HCT116 (cell line): ENCODE results near the gene MAPK1. TPM values are rescaled to one million over a fixed set of nuclear protein-coding genes. Genes with fewer than 3 reads are reported as not detected.
"Not testable (repeated sequence)": the region's sequence is repeated elsewhere in the genome, so short reads cannot be mapped to it uniquely, and the experiment has no call there.

Experiments
- ATAC-seq: fragments of 200-7000 bp; cut with Tn5 transposase; 2 replicates; pipeline ENCODE4 v1.9.1; 2020; ENCODE audit warnings: mild to moderate bottlenecking, moderate library complexity
- BruUV-seq: library from RNA; stranded (reverse); fragments of 400-500 nt; replicated peaks from 2 replicates; lab custom pipeline; 2021; lab: Mats Ljungman, UMichigan
- CTCF ChIA-PET: fragments of 300-600 bp; sonication (Branson Sonifier 250); formaldehyde crosslinking; loops from one replicate; lab custom pipeline; 2021; ENCODE audit warnings: antibody characterized with exemption; lab: Charles Lee
- POLR2A ChIA-PET: fragments of 300-600, 350-600 bp; sonication (Branson Sonifier 250); formaldehyde crosslinking; loops from one replicate; lab custom pipeline; 2021; ENCODE audit warnings: antibody characterized with exemption; lab: Charles Lee
- RAD21 ChIA-PET, 2 experiments: fragments of 300-600 bp; sonication (Branson Sonifier 250); formaldehyde crosslinking; loops; one replicate each; lab custom pipeline; 2023; ENCODE audit warnings: low total read pairs in 2 of 2; ENCODE audit not compliant: uncharacterized antibody in 2 of 2, unreplicated experiment in 2 of 2, low non-redundant PET in 1 of 2; lab: Charles Lee
- DNase-seq: peaks from one replicate; pipeline ENCODE4 v3.0.0-alpha.2; 2010; ENCODE audit warnings: low read depth, low spot score
- H2AFZ ChIP-seq: fragments of 200-600 bp; shearing (Covaris generic), sonication (generic); 2 replicates; pipeline ENCODE4 v1.6.1; 2017; ENCODE audit warnings: low read depth, mixed run types, mixed read lengths, antibody characterized with exemption, low read length; ENCODE audit not compliant: poor library complexity, severe bottlenecking
- H3K27ac ChIP-seq: 2 replicates; pipeline ENCODE4 v1.5.1; 2012; ENCODE audit warnings: low read depth, low read length
- H3K27me3 ChIP-seq: fragments of 200-600 bp; sonication (generic); 2 replicates; pipeline ENCODE4 v1.6.1; 2016; ENCODE audit warnings: mixed run types, low read length, mixed read lengths; ENCODE audit not compliant: insufficient read depth
- H3K36me3 ChIP-seq, 2 experiments: fragments of 200-500 bp in 1 of 2; fragments of 200-600 bp in 1 of 2; sonication (Bioruptor generic) in 1 of 2; sonication (generic) in 1 of 2; 2 replicates each; pipeline versions ENCODE4 v1.5.1 to v1.6.1; 2014 to 2016; ENCODE audit warnings: low read length in 2 of 2, inconsistent platforms in 1 of 2, mixed read lengths in 1 of 2, mixed run types in 1 of 2; ENCODE audit not compliant: insufficient read depth in 2 of 2, control insufficient read depth in 1 of 2
- H3K4me1 ChIP-seq, 2 experiments: fragments of 200-600 bp in 1 of 2; sonication (generic) in 1 of 2; 2 replicates each; pipeline versions ENCODE4 v1.5.1 to v1.6.1; 2012 to 2017; ENCODE audit warnings: low read length in 2 of 2, inconsistent platforms in 1 of 2, mild to moderate bottlenecking in 1 of 2, mixed read lengths in 1 of 2, mixed run types in 1 of 2, moderate library complexity in 1 of 2; ENCODE audit not compliant: insufficient read depth in 2 of 2, control insufficient read depth in 1 of 2
- H3K4me2 ChIP-seq: fragments of 200-600 bp; sonication (generic); 2 replicates; pipeline ENCODE4 v1.6.1; 2017; ENCODE audit warnings: mixed run types, low read length, mixed read lengths
- H3K4me3 ChIP-seq, 2 experiments: fragments of 200-600 bp in 1 of 2; sonication (generic) in 1 of 2; replicated peaks in 1 of 2; 2 replicates each; pipeline ENCODE4 v1.5.1; 2011 to 2016; ENCODE audit warnings: low read length in 2 of 2, control low read depth in 1 of 2, low read depth in 1 of 2, mild to moderate bottlenecking in 1 of 2, mixed read lengths in 1 of 2, mixed run types in 1 of 2
- H3K79me2 ChIP-seq: fragments of 200-600 bp; sonication (generic); 2 replicates; pipeline ENCODE4 v1.6.1; 2017; ENCODE audit warnings: mild to moderate bottlenecking, mixed run types, low read length, moderate library complexity, mixed read lengths; ENCODE audit not compliant: insufficient read depth
- H3K9ac ChIP-seq: fragments of 200-600 bp; sonication (generic); 2 replicates; pipeline ENCODE4 v1.6.1; 2016; ENCODE audit warnings: low read length, mixed read lengths
- H3K9me2 ChIP-seq: fragments of 200-600 bp; sonication (generic), shearing (Covaris generic); 2 replicates; pipeline ENCODE4 v1.6.1; 2017; ENCODE audit warnings: mixed run types, mild to moderate bottlenecking, moderate library complexity; ENCODE audit not compliant: insufficient read depth
- H3K9me3 ChIP-seq, 2 experiments: fragments of 200-500 bp in 1 of 2; fragments of 200-600 bp in 1 of 2; sonication (Bioruptor generic) in 1 of 2; sonication (generic) in 1 of 2; 2 replicates each; pipeline ENCODE4 v1.6.1; 2014 to 2017; ENCODE audit warnings: low read length in 2 of 2, mixed read lengths in 2 of 2, inconsistent platforms in 1 of 2, low read depth in 1 of 2, mild to moderate bottlenecking in 1 of 2, mixed run types in 1 of 2, moderate library complexity in 1 of 2; ENCODE audit not compliant: control insufficient read depth in 1 of 2, insufficient read depth in 1 of 2
- H4K20me1 ChIP-seq: fragments of 200-600 bp; sonication (generic), shearing (Covaris generic); 2 replicates; pipeline ENCODE4 v1.6.1; 2017; ENCODE audit warnings: mixed run types, mild to moderate bottlenecking, moderate library complexity; ENCODE audit not compliant: insufficient read depth
- CBX3 ChIP-seq: IDR thresholded peaks from 2 replicates; pipeline ENCODE4 v1.6.1; 2012; ENCODE audit warnings: low read depth
- ELF1 ChIP-seq: IDR thresholded peaks from 2 replicates; pipeline ENCODE4 v1.6.1; 2012; ENCODE audit warnings: low read depth, borderline replicate concordance
- EZH2phosphoT487 ChIP-seq: fragments of 200-600 bp; IDR thresholded peaks from 2 replicates; pipeline ENCODE4 v1.6.1; 2018; ENCODE audit warnings: antibody characterized with exemption, borderline replicate concordance
- RAD21 ChIP-seq: IDR thresholded peaks from 2 replicates; pipeline ENCODE4 v1.6.1; 2012; ENCODE audit warnings: low read depth, mild to moderate bottlenecking
- SIN3A ChIP-seq: IDR thresholded peaks from 2 replicates; pipeline ENCODE4 v1.6.1; 2012; ENCODE audit warnings: low read depth
- SRF ChIP-seq: IDR thresholded peaks from 2 replicates; pipeline ENCODE4 v1.6.1; 2012; ENCODE audit warnings: low read depth
- ZFX ChIP-seq: fragments of 450-650 bp; IDR thresholded peaks from 2 replicates; pipeline ENCODE4 v1.6.1; 2017
- intact Hi-C: fragments of 100-400 bp; cut with micrococcal nuclease; formaldehyde crosslinking; loops from 2 replicates; pipeline ENCODE4 v1.10.0; 2022
- total RNA-seq: library from RNA; stranded (reverse); gene quantifications from one replicate; pipeline ENCODE4 v1.2.1, GENCODE V29; 2021; ENCODE audit not compliant: unreplicated experiment
- TF ChIP-seq, protein P1 (sequence below): IDR thresholded peaks from 2 replicates; pipeline ENCODE4 v1.6.1; 2011; ENCODE audit warnings: mild to moderate bottlenecking, low read length, moderate library complexity; ENCODE audit not compliant: insufficient replicate concordance; ENCODE audit errors: extremely low read depth
- TF ChIP-seq, protein P2 (sequence below): IDR thresholded peaks from 2 replicates; pipeline ENCODE4 v1.6.1; 2012

MAPK1 gene
- total RNA-seq, 1 experiment from 2014 or later: 137 TPM

DNA sequence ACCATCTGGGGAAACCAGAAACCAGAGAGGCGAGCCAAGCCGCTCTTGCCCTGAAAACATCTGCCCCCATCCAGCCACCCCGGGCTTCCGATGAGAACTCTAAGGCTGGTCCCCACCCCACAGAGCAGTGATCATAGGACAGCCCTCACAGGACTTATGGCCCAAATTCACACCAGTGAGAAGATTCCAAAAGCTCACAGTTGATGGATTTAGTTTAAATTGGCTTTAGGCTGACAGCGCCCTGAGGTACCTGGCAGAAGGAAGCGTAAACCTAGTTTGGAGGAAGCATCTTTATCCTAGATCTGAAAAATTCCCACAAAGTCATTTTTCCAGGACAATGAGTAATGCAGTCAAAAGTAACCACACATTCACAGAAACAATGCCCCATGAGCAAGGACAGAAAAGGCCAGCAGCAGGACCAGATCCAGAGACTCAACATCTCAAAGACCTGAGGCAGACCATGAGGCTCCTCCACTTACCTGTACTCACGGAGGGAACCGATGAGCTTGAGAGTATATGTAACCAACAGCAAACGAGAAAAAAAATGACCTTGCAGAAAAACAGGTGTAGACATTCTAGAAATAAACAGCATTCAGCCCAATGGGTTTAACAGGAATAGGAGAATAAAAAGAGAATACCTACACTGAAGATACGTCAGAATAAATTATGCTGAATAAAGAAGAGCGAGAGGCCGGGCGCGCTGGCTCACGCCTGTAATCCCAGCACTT is 150.9 kb downstream of the MAPK1 start:
- DNase-seq, RAD21 ChIA-PET, intact Hi-C loops, POLR2A ChIA-PET, H4K20me1 ChIP-seq, H3K9me2 ChIP-seq, H3K9me3 ChIP-seq, H3K9ac ChIP-seq, H2AFZ ChIP-seq, H3K4me1 ChIP-seq, H3K4me2 ChIP-seq, BruUV-seq, H3K27ac ChIP-seq, H3K36me3 ChIP-seq, ATAC-seq, CTCF ChIA-PET, H3K4me3 ChIP-seq, H3K79me2 ChIP-seq, H3K27me3 ChIP-seq: not testable (repeated sequence)

DNA sequence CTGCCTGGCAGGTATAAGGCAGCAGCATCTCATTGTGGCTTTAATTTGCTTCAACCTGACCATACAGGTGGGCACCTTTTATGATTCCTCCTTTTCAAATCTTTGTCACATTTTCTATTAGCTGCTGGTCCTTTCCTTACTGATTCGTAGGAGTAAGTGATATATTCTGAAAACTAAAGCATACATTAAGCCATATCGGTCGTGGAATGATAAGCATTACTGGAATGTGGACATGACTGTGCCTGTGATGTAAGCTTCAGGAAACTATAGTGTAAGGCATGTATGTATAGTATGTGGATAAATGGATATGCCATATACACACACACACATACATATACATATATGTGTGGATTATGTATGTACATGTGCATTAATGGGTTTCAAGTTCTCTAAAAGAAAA is 152.7 kb downstream of the MAPK1 start:
- no peak for DNase-seq
- Histone ChIP-seq H3K9me2 (no peaks in the 10 kb centered on the region), H3K27me3 (no peaks in the 10 kb centered on the region), H3K9me3 (no peaks in the 10 kb centered on the region), H4K20me1 (no peaks in the 10 kb centered on the region), H3K4me2 (no peak overlapping the region), H3K36me3 (no peaks in the 10 kb centered on the region), H3K4me3 (no peak overlapping the region), H3K27ac (no peak overlapping the region), H3K79me2 (no peaks in the 10 kb centered on the region), H2AFZ (no peak overlapping the region), H3K9ac (no peak overlapping the region), H3K4me1 (peaks cover 0 to 7% of the 10 kb centered on the region in 2 experiments; a peak in 1 of 4 replicates)
- ATAC-seq: no peak
- intact Hi-C loops: no loop called here
- no TSS peak for BruUV-seq
- ChIA-PET CTCF (interaction anchor here (1.4 kb wide), 1 partner anchor 223 kb away, joined by 4 read pairs; no protein-coding TSS in a partner anchor), RAD21 (no interaction called here), POLR2A (no interaction called here)
- TF ChIP-seq SIN3A (no peak), SRF (no peak), EZH2phosphoT487 (no peak), CBX3 (no peak), RAD21 (no peak), ELF1 (no peak), ZFX (no peak)
- TF ChIP-seq, protein P1, sequence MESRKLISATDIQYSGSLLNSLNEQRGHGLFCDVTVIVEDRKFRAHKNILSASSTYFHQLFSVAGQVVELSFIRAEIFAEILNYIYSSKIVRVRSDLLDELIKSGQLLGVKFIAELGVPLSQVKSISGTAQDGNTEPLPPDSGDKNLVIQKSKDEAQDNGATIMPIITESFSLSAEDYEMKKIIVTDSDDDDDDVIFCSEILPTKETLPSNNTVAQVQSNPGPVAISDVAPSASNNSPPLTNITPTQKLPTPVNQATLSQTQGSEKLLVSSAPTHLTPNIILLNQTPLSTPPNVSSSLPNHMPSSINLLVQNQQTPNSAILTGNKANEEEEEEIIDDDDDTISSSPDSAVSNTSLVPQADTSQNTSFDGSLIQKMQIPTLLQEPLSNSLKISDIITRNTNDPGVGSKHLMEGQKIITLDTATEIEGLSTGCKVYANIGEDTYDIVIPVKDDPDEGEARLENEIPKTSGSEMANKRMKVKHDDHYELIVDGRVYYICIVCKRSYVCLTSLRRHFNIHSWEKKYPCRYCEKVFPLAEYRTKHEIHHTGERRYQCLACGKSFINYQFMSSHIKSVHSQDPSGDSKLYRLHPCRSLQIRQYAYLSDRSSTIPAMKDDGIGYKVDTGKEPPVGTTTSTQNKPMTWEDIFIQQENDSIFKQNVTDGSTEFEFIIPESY: no peak
- TF ChIP-seq, protein P2, sequence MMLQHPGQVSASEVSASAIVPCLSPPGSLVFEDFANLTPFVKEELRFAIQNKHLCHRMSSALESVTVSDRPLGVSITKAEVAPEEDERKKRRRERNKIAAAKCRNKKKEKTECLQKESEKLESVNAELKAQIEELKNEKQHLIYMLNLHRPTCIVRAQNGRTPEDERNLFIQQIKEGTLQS: no peak
